GM23338 (cell line): ENCODE data around the gene STX1A. TPM values are rescaled to one million over a fixed set of nuclear protein-coding genes. Genes with fewer than 3 reads are reported as not detected.

Experiments
- ATAC-seq: fragments of 200-7000 bp; cut with Tn5 transposase; 3 replicates; pipeline ENCODE4 v1.9.1; 2020
- DNase-seq: peaks from one replicate; pipeline ENCODE4 v3.0.0-alpha.2; 2015; ENCODE audit warnings: low spot score
- H2AFZ ChIP-seq: fragments of 200-600 bp; sonication (generic); 2 replicates; pipeline ENCODE4 v1.8.0; 2016; ENCODE audit warnings: antibody characterized with exemption, mild to moderate bottlenecking, moderate library complexity
- H3F3A ChIP-seq: fragments of 200-600 bp; sonication (generic); replicated peaks from 2 replicates; pipeline ENCODE4 v1.8.0; 2017; ENCODE audit warnings: antibody characterized with exemption, mixed run types, low read depth
- H3K27ac ChIP-seq: fragments of 200-600 bp; sonication (generic); 2 replicates; pipeline ENCODE4 v1.6.1; 2016; ENCODE audit warnings: low read depth
- H3K27me3 ChIP-seq: fragments of 200-600 bp; sonication (generic); 2 replicates; pipeline ENCODE4 v1.8.0; 2016; ENCODE audit warnings: mild to moderate bottlenecking, mixed run types, moderate library complexity; ENCODE audit not compliant: insufficient read depth
- H3K36me3 ChIP-seq: fragments of 200-600 bp; sonication (generic); 2 replicates; pipeline ENCODE4 v1.8.0; 2016; ENCODE audit warnings: mild to moderate bottlenecking; ENCODE audit not compliant: insufficient read depth
- H3K4me1 ChIP-seq: fragments of 200-600 bp; sonication (generic); 2 replicates; pipeline ENCODE4 v1.8.0; 2016; ENCODE audit warnings: mild to moderate bottlenecking, moderate library complexity; ENCODE audit not compliant: insufficient read depth
- H3K4me2 ChIP-seq: fragments of 200-600 bp; sonication (generic); 2 replicates; pipeline ENCODE4 v1.7.1; 2017; ENCODE audit warnings: mixed run types
- H3K4me3 ChIP-seq: fragments of 200-600 bp; sonication (generic); 2 replicates; pipeline ENCODE4 v1.6.1; 2016; ENCODE audit warnings: mixed run types
- H3K79me2 ChIP-seq: fragments of 200-600 bp; sonication (generic); replicated peaks from 2 replicates; pipeline ENCODE4 v1.8.0; 2017; ENCODE audit warnings: mild to moderate bottlenecking; ENCODE audit not compliant: insufficient read depth
- H3K9me2 ChIP-seq: fragments of 200-600 bp; sonication (generic); 2 replicates; pipeline ENCODE4 v1.8.0; 2017; ENCODE audit not compliant: insufficient read depth
- H4K20me1 ChIP-seq: fragments of 200-600 bp; sonication (generic); replicated peaks from 2 replicates; pipeline ENCODE4 v1.8.0; 2017; ENCODE audit warnings: mild to moderate bottlenecking; ENCODE audit not compliant: insufficient read depth
- H3K27ac Mint-ChIP-seq: 2 replicates; pipeline ENCODE4 v1.8.0; 2020; ENCODE audit warnings: inconsistent platforms, mild to moderate bottlenecking, moderate library complexity, mixed read lengths
- H3K27me3 Mint-ChIP-seq: 3 replicates; pipeline ENCODE4 v1.8.0; 2022; ENCODE audit warnings: low read depth, mild to moderate bottlenecking, moderate library complexity, mixed read lengths, inconsistent platforms; ENCODE audit not compliant: insufficient read depth, poor library complexity
- H3K36me3 Mint-ChIP-seq: 3 replicates; pipeline ENCODE4 v1.8.0; 2021; ENCODE audit warnings: low read depth, mild to moderate bottlenecking, inconsistent platforms, moderate library complexity, mixed read lengths
- H3K4me1 Mint-ChIP-seq: 3 replicates; pipeline ENCODE4 v1.8.0; 2020; ENCODE audit warnings: mild to moderate bottlenecking, inconsistent platforms, mixed read lengths
- H3K4me3 Mint-ChIP-seq: 3 replicates; pipeline ENCODE4 v1.8.0; 2021; ENCODE audit warnings: moderate library complexity, mild to moderate bottlenecking, inconsistent platforms, mixed read lengths
- H3K9me3 Mint-ChIP-seq: 3 replicates; pipeline ENCODE4 v1.8.0; 2020; ENCODE audit warnings: moderate library complexity, mild to moderate bottlenecking, inconsistent platforms, mixed read lengths
- CREB1 ChIP-seq: fragments of 250-450 bp; sonication (Bioruptor Pico); IDR thresholded peaks from 2 replicates; pipeline ENCODE4 v1.5.0; 2020; ENCODE audit warnings: low read depth, mild to moderate bottlenecking, moderate library complexity
- ETS1 ChIP-seq: IDR thresholded peaks from 2 replicates; pipeline ENCODE4 v1.6.1; 2016; ENCODE audit warnings: antibody characterized with exemption
- EZH2 ChIP-seq: fragments of 200-600 bp; sonication (generic); IDR thresholded peaks from one replicate; pipeline ENCODE4 v1.8.0; 2017; ENCODE audit warnings: antibody characterized with exemption, mild to moderate bottlenecking, low read depth; ENCODE audit not compliant: unreplicated experiment
- EZH2phosphoT487 ChIP-seq: fragments of 200-600 bp; sonication (generic); IDR thresholded peaks from one replicate; pipeline ENCODE4 v1.8.1; 2018; ENCODE audit warnings: antibody characterized with exemption; ENCODE audit not compliant: unreplicated experiment
- NANOG ChIP-seq: IDR thresholded peaks from 2 replicates; pipeline ENCODE4 v1.6.1; 2016; ENCODE audit warnings: antibody characterized with exemption, borderline replicate concordance
- POLR2AphosphoS5 ChIP-seq: IDR thresholded peaks from 2 replicates; pipeline ENCODE4 v1.6.1; 2016; ENCODE audit warnings: antibody characterized with exemption, low read depth
- ZNF114 ChIP-seq: fragments of 250-450 bp; sonication (Bioruptor Pico); IDR thresholded peaks from 2 replicates; pipeline ENCODE4 v1.5.0; 2020; ENCODE audit warnings: mild to moderate bottlenecking, moderate library complexity
- ZNF331 ChIP-seq: fragments of 250-450 bp; sonication (Bioruptor Pico); IDR thresholded peaks from 2 replicates; pipeline ENCODE4 v1.5.0; 2020; ENCODE audit warnings: low read depth, mild to moderate bottlenecking, moderate library complexity
- long read RNA-seq: library from polyadenylated mRNA; unstranded; transcript quantifications from one replicate; pipeline ENCODE4 v2.0.0, GENCODE V29; 2020; ENCODE audit not compliant: unreplicated experiment
- polyA plus RNA-seq: library from polyadenylated mRNA; unstranded; fragments of >200 nt; fragmentation: Nextera tagmentation; extraction: Ambion mirVana; gene quantifications from 2 replicates; pipeline ENCODE4 v1.2.1, GENCODE V29; 2016
- total RNA-seq: library from RNA; depleted of rRNA; stranded (reverse); fragments of >200 nt; shearing (Covaris generic); gene quantifications from 2 replicates; pipeline ENCODE4 v1.2.3, GENCODE V29; 2014; rRNA removed
- TF ChIP-seq, protein P1 (sequence below): IDR thresholded peaks from one replicate; pipeline ENCODE4 v1.6.1; 2018; ENCODE audit warnings: antibody characterized with exemption; ENCODE audit not compliant: unreplicated experiment
- TF ChIP-seq, protein P2 (sequence below), 2 experiments: fragments of 200-600 bp in 1 of 2; sonication (generic) in 1 of 2; conservative IDR thresholded peaks; 2 replicates each; pipeline versions ENCODE4 v1.5.1 to v1.6.1; 2016 to 2017; ENCODE audit warnings: antibody characterized with exemption in 2 of 2, low read depth in 2 of 2, mild to moderate bottlenecking in 2 of 2, moderate library complexity in 1 of 2

The STX1A gene
- total RNA-seq: 9.4 and 19.8 TPM in 2 replicates
- polyA plus RNA-seq: 9.1 and 11.7 TPM in 2 replicates
- long read RNA-seq, partial matches to known transcripts: 0 of 2 reads
- long read RNA-seq, other reads (novel, unspliced or antisense): 2 of 2 reads

GRCh38 chr7:73718905-73719805 lies at the start of gene STX1A:
TSS of gene STX1A (minus strand) at chr7:73719669. CDS start at chr7:73719631, 38 bp downstream.
- Mint-ChIP-seq H3K9me3 (no peaks in the 10 kb centered on the region), H3K4me3 (peak within 1 kb of the TSS; percentile 70), H3K4me1 (no peaks in the 10 kb centered on the region; the same call in 2 of the 3 replicates), H3K27me3 (peaks cover 20% of the 10 kb centered on the region), H3K36me3 (no peaks in the 10 kb centered on the region), H3K27ac (no peak within 1 kb of the TSS; the same call in 1 of the 2 replicates)
- Histone ChIP-seq H3K27ac (no peak within 1 kb of the TSS), H3K27me3 (peaks cover 24% of the 10 kb centered on the region), H3K79me2 (no peaks in the 10 kb centered on the region), H2AFZ (peak within 1 kb of the TSS; percentile 90), H4K20me1 (no peaks in the 10 kb centered on the region; the same call in 1 of the 2 replicates), H3K4me2 (peak within 1 kb of the TSS; percentile 95), H3K9me2 (no peaks in the 10 kb centered on the region), H3K36me3 (no peaks in the 10 kb centered on the region), H3F3A (no peaks in the 10 kb centered on the region), H3K4me3 (peak within 1 kb of the TSS; percentile 86), H3K4me1 (no peaks in the 10 kb centered on the region; the same call in 1 of the 2 replicates)
- ATAC-seq: peak; percentile 89
- no peak for TF ChIP-seq NANOG
- TF ChIP-seq POLR2AphosphoS5: 0 out of 2 replicates have a peak, but pooled peaks have one; percentile 43
- peak; percentile 82 for DNase-seq

- Histone ChIP-seq H3F3A (no peaks in the 10 kb centered on the region), H3K36me3 (no peaks in the 10 kb centered on the region), H3K4me2 (peak overlapping the region; percentile 84), H4K20me1 (no peaks in the 10 kb centered on the region), H2AFZ (no peak overlapping the region), H3K4me1 (peaks cover 5% of the 10 kb centered on the region; the same call in 1 of the 2 replicates), H3K27ac (no peak overlapping the region), H3K79me2 (no peaks in the 10 kb centered on the region), H3K4me3 (peak overlapping the region; percentile 80; the same call in 1 of the 2 replicates), H3K27me3 (peaks cover 17% of the 10 kb centered on the region), H3K9me2 (peaks cover 8% of the 10 kb centered on the region; the same call in 1 of the 2 replicates)
- peaks cover 12% of the 10 kb centered on the region for H3K27me3 Mint-ChIP-seq
- 0 out of 3 replicates have a peak, but pooled peaks cover 5% of the 10 kb centered on the region for H3K36me3 Mint-ChIP-seq
- DNase-seq (peak; percentile 38), ATAC-seq (peak; percentile 2)
- H3K27ac Mint-ChIP-seq: no peak overlapping the region
- peaks cover 5% of the 10 kb centered on the region; the same call in 2 of the 3 replicates for H3K4me1 Mint-ChIP-seq
- H3K4me3 Mint-ChIP-seq: peak overlapping the region; percentile 46
- H3K9me3 Mint-ChIP-seq: no peaks in the 10 kb centered on the region; the same call in 2 of the 3 replicates
- no peak for TF ChIP-seq ZNF331 (CRISPR knock-in tag)
- TF ChIP-seq CREB1: no peak
- no peak for TF ChIP-seq NANOG
- TF ChIP-seq, protein P1, sequence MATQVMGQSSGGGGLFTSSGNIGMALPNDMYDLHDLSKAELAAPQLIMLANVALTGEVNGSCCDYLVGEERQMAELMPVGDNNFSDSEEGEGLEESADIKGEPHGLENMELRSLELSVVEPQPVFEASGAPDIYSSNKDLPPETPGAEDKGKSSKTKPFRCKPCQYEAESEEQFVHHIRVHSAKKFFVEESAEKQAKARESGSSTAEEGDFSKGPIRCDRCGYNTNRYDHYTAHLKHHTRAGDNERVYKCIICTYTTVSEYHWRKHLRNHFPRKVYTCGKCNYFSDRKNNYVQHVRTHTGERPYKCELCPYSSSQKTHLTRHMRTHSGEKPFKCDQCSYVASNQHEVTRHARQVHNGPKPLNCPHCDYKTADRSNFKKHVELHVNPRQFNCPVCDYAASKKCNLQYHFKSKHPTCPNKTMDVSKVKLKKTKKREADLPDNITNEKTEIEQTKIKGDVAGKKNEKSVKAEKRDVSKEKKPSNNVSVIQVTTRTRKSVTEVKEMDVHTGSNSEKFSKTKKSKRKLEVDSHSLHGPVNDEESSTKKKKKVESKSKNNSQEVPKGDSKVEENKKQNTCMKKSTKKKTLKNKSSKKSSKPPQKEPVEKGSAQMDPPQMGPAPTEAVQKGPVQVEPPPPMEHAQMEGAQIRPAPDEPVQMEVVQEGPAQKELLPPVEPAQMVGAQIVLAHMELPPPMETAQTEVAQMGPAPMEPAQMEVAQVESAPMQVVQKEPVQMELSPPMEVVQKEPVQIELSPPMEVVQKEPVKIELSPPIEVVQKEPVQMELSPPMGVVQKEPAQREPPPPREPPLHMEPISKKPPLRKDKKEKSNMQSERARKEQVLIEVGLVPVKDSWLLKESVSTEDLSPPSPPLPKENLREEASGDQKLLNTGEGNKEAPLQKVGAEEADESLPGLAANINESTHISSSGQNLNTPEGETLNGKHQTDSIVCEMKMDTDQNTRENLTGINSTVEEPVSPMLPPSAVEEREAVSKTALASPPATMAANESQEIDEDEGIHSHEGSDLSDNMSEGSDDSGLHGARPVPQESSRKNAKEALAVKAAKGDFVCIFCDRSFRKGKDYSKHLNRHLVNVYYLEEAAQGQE: no peak
- TF ChIP-seq POLR2AphosphoS5: no peak
- TF ChIP-seq EZH2phosphoT487: no peak
- no peak for TF ChIP-seq ZNF114
- TF ChIP-seq, protein P2, sequence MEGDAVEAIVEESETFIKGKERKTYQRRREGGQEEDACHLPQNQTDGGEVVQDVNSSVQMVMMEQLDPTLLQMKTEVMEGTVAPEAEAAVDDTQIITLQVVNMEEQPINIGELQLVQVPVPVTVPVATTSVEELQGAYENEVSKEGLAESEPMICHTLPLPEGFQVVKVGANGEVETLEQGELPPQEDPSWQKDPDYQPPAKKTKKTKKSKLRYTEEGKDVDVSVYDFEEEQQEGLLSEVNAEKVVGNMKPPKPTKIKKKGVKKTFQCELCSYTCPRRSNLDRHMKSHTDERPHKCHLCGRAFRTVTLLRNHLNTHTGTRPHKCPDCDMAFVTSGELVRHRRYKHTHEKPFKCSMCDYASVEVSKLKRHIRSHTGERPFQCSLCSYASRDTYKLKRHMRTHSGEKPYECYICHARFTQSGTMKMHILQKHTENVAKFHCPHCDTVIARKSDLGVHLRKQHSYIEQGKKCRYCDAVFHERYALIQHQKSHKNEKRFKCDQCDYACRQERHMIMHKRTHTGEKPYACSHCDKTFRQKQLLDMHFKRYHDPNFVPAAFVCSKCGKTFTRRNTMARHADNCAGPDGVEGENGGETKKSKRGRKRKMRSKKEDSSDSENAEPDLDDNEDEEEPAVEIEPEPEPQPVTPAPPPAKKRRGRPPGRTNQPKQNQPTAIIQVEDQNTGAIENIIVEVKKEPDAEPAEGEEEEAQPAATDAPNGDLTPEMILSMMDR (conservative IDR thresholded peaks at IDR 0.05; ENCODE audit: low read depth in 2 of 2): no peak
- no peak for TF ChIP-seq EZH2
- TF ChIP-seq ETS1: no peak
Measured at GRCh38 chr7:73768641-73769480, 49.4 kb upstream of the STX1A start.
